HK-2 (cell line): ENCODE results near the gene CHST15.
"Not testable (repeated sequence)": the region's sequence is repeated elsewhere in the genome, so short reads cannot be mapped to it uniquely, and the experiment has no call there.

Source experiments
- DNase-seq: peaks from one replicate; pipeline ENCODE4 v3.0.0-alpha.2; 2018; ENCODE audit not compliant: unreplicated experiment

CHST15 gene

GRCh38 chr10:124124769-124125161 is 31.4 kb upstream of the CHST15 start:
- DNase-seq, result no peak

- no peak for DNase-seq
These were observed 30.8 kb upstream of the CHST15 start for GRCh38 chr10:124124123-124124768.

- no peak for DNase-seq
These were observed 29.8 kb upstream of the CHST15 start for GRCh38 chr10:124123156-124123555.

GRCh38 chr10:124122211-124122610 is 28.8 kb upstream of the CHST15 start:
- DNase-seq, result no peak

GRCh38 chr10:124120410-124121061 is 27.1 kb upstream of the CHST15 start:
- DNase-seq, result no peak

- no peak for DNase-seq
These were observed 26.5 kb upstream of the CHST15 start for GRCh38 chr10:124119946-124120345.

GRCh38 chr10:124119216-124119615 is 25.8 kb upstream of the CHST15 start:
- DNase-seq, result no peak

GRCh38 chr10:124117833-124118232 is 24.4 kb upstream of the CHST15 start:
- no peak for DNase-seq

GRCh38 chr10:124117511-124117785 is 24.1 kb upstream of the CHST15 start:
- no peak for DNase-seq

- DNase-seq, result no peak
These were observed 23.5 kb upstream of the CHST15 start for GRCh38 chr10:124116771-124117510.

- no peak for DNase-seq
These were observed 21.3 kb upstream of the CHST15 start for GRCh38 chr10:124114696-124115095.

GRCh38 chr10:124112891-124113580 is 19.6 kb upstream of the CHST15 start:
- DNase-seq, result no peak

GRCh38 chr10:124110882-124111281 is 17.5 kb upstream of the CHST15 start:
- no peak for DNase-seq

GRCh38 chr10:124109261-124109660 is 15.9 kb upstream of the CHST15 start:
- no peak for DNase-seq

- DNase-seq, result no peak
These were observed 13.7 kb upstream of the CHST15 start for GRCh38 chr10:124107072-124107471.

GRCh38 chr10:124106241-124106879 is 13.0 kb upstream of the CHST15 start:
- peak; percentile 51 for DNase-seq

- no peak for DNase-seq
These were observed 12.2 kb upstream of the CHST15 start for GRCh38 chr10:124105594-124105993.

GRCh38 chr10:124105045-124105444 is 11.6 kb upstream of the CHST15 start:
- no peak for DNase-seq

- no peak for DNase-seq
These were observed 10.7 kb upstream of the CHST15 start for GRCh38 chr10:124104011-124104627.

GRCh38 chr10:124101351-124101750 is 8.0 kb upstream of the CHST15 start:
- DNase-seq, result no peak

GRCh38 chr10:124100651-124101050 is 7.3 kb upstream of the CHST15 start:
- not testable (repeated sequence) for DNase-seq

- DNase-seq, result no peak
These were observed 6.7 kb upstream of the CHST15 start for GRCh38 chr10:124100124-124100523.
